SU-DHL-6 (cell line): Measurements from ENCODE around the gene KCNN1.
A peak's percentile ranks its signal among the peaks of the same experiment; 100 is the strongest.

Experiments used
- H2AFZ ChIP-seq: fragments of 200-600 bp; sonication (generic); 2 replicates; pipeline ENCODE4 v1.6.1; 2014; ENCODE audit warnings: low read depth, mild to moderate bottlenecking, moderate library complexity, mixed read lengths, antibody characterized with exemption, low read length; ENCODE audit not compliant: severe bottlenecking
- H3F3A ChIP-seq: fragments of 200-600 bp; shearing (Covaris generic); 2 replicates; pipeline ENCODE4 v1.6.0; 2016; ENCODE audit warnings: antibody characterized with exemption, mild to moderate bottlenecking; ENCODE audit not compliant: insufficient read depth
- H3K27ac ChIP-seq: fragments of 200-600 bp; sonication (generic); 2 replicates; pipeline ENCODE4 v1.5.1; 2016; ENCODE audit warnings: low read depth, mild to moderate bottlenecking, low read length, moderate library complexity, mixed read lengths
- H3K27me3 ChIP-seq: fragments of 200-600 bp; sonication (generic), shearing (Covaris generic); 2 replicates; pipeline ENCODE4 v1.6.0; 2014; ENCODE audit warnings: mild to moderate bottlenecking, low read length
- H3K36me3 ChIP-seq: fragments of 200-600 bp; sonication (generic); 2 replicates; pipeline ENCODE4 v1.6.1; 2014; ENCODE audit warnings: mild to moderate bottlenecking, low read length, mixed read lengths
- H3K4me2 ChIP-seq: fragments of 300-600, 200-600 bp; shearing (Covaris generic), sonication (generic); 2 replicates; pipeline ENCODE4 v1.6.0; 2014; ENCODE audit warnings: low read length, low read depth, mild to moderate bottlenecking; ENCODE audit not compliant: poor library complexity, severe bottlenecking
- H3K4me3 ChIP-seq: fragments of 200-600 bp; sonication (generic); 2 replicates; pipeline ENCODE4 v1.5.1; 2014; ENCODE audit warnings: antibody characterized with exemption, low read length, mild to moderate bottlenecking, mixed read lengths; ENCODE audit not compliant: insufficient read depth, poor library complexity, severe bottlenecking
- H3K79me2 ChIP-seq: fragments of 200-600 bp; sonication (generic); 2 replicates; pipeline ENCODE4 v1.6.1; 2014; ENCODE audit warnings: mild to moderate bottlenecking, low read length, moderate library complexity; ENCODE audit not compliant: insufficient read depth
- H3K9ac ChIP-seq: fragments of 200-600 bp; sonication (generic); 2 replicates; pipeline ENCODE4 v1.7.0; 2014; ENCODE audit warnings: mild to moderate bottlenecking, low read length
- H3K9me2 ChIP-seq: fragments of 200-600 bp; sonication (generic); replicated peaks from 2 replicates; pipeline ENCODE4 v1.6.1; 2014; ENCODE audit warnings: low read length; ENCODE audit not compliant: insufficient read depth
- H3K9me3 ChIP-seq: fragments of 200-600 bp; sonication (generic); 2 replicates; pipeline ENCODE4 v1.6.1; 2014; ENCODE audit warnings: low read length, mixed read lengths; ENCODE audit not compliant: insufficient read depth
- H4K20me1 ChIP-seq: fragments of 200-600 bp; sonication (generic); 2 replicates; pipeline ENCODE4 v1.6.1; 2014; ENCODE audit warnings: low read depth, mild to moderate bottlenecking, antibody characterized with exemption, low read length, moderate library complexity, mixed read lengths
- EZH2phosphoT487 ChIP-seq: fragments of 200-600 bp; sonication (generic), shearing (Covaris generic); conservative IDR thresholded peaks from 2 replicates; pipeline ENCODE4 v1.6.1; 2018; ENCODE audit warnings: mild to moderate bottlenecking, antibody characterized with exemption, low read length, moderate library complexity, mixed read lengths
- TF ChIP-seq, protein P1 (sequence below): fragments of 200-600 bp; sonication (generic); IDR thresholded peaks from one replicate; pipeline ENCODE4 v1.5.1; 2017; ENCODE audit warnings: antibody characterized with exemption, mild to moderate bottlenecking, low read length, moderate library complexity; ENCODE audit not compliant: insufficient read depth, poor library complexity, severe bottlenecking

Gene KCNN1

DNA sequence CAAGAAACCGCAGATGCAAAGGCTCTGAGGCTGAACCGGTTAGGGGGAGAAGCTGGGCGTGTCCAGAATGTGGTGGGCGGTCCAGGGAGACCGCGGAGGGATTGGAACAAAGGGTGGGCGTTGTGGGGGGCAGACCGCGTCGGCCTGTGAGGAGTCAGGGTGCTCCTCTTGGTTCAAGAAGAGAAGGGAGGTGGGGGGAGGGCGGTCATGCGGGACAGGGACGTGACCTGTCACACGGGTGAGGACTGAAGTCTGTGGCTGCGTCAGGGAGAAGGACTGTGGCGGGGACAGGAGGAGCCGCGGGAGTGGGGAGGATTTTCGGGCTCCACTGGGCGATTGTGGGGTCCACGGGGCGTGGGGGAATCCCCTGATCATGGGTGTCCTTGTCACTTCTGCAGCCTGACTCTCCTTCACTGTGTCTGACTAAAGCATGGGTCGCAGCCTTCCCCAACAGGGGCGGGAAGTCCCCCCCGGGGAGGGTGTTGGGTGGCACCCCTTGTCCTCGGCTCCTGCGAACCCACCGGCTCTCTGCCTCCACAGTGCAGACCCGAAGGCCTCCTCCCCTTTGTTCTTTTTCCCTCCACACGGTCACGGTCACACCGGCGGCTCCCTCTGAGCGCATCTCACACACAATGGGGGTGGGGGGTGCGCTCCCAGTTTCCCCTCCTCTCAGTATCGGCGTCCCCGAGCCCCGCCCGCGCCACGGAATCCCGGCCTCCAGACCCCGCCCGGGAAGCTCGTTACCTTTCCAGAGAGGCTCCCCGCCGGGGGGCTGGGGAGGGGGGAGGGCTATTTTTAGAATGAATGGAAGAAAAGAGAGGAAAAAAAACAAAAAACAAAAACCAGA, 16.4 kb upstream of the KCNN1 start:
- peaks cover 18% of the 10 kb centered on the region for H3F3A ChIP-seq
- H4K20me1 ChIP-seq = no peaks in the 10 kb centered on the region
- no peak overlapping the region for H2AFZ ChIP-seq
- H3K27ac ChIP-seq = no peak overlapping the region
- H3K9me3 ChIP-seq = no peaks in the 10 kb centered on the region
- no peaks in the 10 kb centered on the region for H3K9me2 ChIP-seq
- no peaks in the 10 kb centered on the region for H3K36me3 ChIP-seq
- H3K27me3 ChIP-seq = no peaks in the 10 kb centered on the region
- no peak overlapping the region for H3K4me3 ChIP-seq
- no peak overlapping the region; the same call in 1 of the 2 replicates for H3K9ac ChIP-seq
- 0 out of 2 replicates have a peak, but pooled peaks have one; percentile 73 for TF ChIP-seq EZH2phosphoT487
- TF ChIP-seq, protein P1, sequence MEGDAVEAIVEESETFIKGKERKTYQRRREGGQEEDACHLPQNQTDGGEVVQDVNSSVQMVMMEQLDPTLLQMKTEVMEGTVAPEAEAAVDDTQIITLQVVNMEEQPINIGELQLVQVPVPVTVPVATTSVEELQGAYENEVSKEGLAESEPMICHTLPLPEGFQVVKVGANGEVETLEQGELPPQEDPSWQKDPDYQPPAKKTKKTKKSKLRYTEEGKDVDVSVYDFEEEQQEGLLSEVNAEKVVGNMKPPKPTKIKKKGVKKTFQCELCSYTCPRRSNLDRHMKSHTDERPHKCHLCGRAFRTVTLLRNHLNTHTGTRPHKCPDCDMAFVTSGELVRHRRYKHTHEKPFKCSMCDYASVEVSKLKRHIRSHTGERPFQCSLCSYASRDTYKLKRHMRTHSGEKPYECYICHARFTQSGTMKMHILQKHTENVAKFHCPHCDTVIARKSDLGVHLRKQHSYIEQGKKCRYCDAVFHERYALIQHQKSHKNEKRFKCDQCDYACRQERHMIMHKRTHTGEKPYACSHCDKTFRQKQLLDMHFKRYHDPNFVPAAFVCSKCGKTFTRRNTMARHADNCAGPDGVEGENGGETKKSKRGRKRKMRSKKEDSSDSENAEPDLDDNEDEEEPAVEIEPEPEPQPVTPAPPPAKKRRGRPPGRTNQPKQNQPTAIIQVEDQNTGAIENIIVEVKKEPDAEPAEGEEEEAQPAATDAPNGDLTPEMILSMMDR = no peak
- peak overlapping the region; percentile 22 for H3K4me2 ChIP-seq
- H3K79me2 ChIP-seq = no peaks in the 10 kb centered on the region

DNA sequence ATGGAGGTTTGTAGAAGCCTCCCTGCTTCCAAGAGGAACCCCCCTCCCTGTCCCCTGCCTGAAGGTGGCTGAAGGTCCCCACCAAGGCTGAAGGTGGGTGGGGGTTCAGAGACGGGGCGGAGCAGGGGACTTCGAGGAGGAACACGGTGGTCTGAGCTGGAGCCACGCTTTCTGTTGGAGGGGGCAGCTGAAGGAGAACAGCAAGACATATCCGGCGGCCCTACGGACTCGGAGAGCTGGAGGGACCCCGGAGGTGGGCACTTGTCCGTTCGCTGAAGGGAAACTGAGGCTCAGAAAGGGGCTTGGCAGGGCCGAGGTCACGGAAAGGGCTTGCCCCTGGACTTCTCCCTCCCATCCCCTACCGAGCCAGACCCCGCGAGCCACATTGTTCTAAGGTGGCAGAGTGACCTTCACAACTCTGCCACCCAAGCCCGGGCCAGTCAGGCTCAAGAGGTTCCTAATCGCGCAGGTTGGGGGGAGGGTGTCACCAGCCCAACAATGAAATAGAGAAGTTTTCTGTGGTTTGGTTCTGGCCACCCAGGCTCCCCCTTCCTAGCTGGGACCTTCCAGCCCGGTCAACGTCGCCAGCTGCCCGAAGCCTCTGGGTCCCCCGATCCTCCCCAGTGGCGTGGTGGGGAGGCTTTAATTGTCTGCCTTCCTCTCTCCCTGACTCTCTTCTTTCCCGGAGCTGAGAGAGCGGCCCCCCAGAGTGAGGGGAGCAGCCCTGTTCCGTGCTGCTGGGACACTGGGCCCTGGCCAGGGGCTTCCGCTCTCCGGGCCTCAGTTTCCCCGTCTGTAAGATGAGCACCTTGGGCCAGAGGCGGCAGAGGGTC, 15.5 kb upstream of the KCNN1 start:
- no peak overlapping the region for H2AFZ ChIP-seq
- no peaks in the 10 kb centered on the region for H3K79me2 ChIP-seq
- H4K20me1 ChIP-seq = no peaks in the 10 kb centered on the region
- no peak overlapping the region for H3K9ac ChIP-seq
- H3K9me3 ChIP-seq = no peaks in the 10 kb centered on the region
- H3K27me3 ChIP-seq = no peaks in the 10 kb centered on the region
- TF ChIP-seq EZH2phosphoT487 = no peak
- TF ChIP-seq, protein P1 = no peak
- no peaks in the 10 kb centered on the region for H3K36me3 ChIP-seq
- H3K27ac ChIP-seq = no peak overlapping the region
- H3K4me3 ChIP-seq = no peak overlapping the region
- peak overlapping the region; percentile 22 for H3K4me2 ChIP-seq
- no peaks in the 10 kb centered on the region for H3K9me2 ChIP-seq
- H3F3A ChIP-seq = peaks cover 11% of the 10 kb centered on the region

DNA sequence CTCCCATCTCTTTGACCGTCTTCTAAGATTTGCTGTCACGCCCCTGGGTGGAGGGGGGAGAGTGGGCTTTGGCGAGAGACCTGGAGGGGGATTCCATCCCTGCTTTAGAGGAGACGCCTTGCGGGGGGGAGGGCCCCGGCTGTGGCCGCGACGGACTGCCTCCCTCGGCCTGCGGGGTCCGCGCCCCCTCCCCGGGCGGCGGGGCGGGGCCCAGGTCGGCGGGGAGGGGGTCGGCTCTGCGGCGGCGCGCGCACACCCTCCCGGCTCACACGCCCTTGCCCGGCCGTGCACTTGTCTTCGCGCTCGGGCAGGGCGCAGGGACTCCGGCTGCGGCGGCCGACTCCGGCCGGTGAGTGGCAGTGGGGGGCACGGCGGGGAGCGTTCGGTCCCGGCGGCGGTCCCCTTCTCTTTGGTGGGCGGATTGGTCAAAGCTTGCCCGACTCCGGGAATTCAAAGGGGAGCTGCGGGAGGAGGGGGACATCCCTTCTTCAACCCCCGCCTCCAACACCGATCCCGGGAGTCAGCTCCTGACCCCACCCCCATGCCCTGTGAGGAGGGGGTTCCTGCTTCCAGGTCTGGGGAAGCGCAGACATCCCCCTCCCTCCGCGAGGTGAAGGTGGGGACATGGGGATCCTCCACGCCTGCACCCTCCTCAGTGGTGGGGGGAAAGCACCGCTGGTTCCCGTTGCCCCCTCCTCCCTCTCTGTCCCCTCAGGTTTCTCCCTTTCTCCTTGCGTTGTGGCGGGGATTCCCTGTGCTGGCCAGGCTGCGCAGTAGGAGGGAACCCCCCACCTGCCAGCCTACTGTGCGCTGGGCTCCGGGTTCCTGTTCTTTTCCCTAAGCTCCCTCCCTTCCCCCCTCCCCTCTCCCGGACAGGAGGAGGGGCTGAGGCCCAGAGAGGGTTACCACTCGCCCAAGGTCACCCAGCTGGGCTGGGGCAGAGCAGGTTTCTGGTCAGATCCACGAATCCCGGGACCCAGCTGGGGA, 14.6 kb upstream of the KCNN1 start:
- Histone ChIP-seq H3K27me3 (no peaks in the 10 kb centered on the region), H3K9me2 (no peaks in the 10 kb centered on the region), H3K79me2 (no peaks in the 10 kb centered on the region), H3K9me3 (no peaks in the 10 kb centered on the region), H3K36me3 (no peaks in the 10 kb centered on the region), H3K4me3 (no peak overlapping the region), H3F3A (peaks cover 6% of the 10 kb centered on the region), H3K4me2 (no peak overlapping the region), H2AFZ (no peak overlapping the region), H4K20me1 (no peaks in the 10 kb centered on the region), H3K27ac (no peak overlapping the region), H3K9ac (no peak overlapping the region)
- TF ChIP-seq EZH2phosphoT487 = no peak
- TF ChIP-seq, protein P1 = no peak
